Cardiac septum (tissue), 1 donor: ENCODE results near the gene BMP15. TPM values are rescaled to one million over a fixed set of nuclear protein-coding genes. Genes with fewer than 3 reads are reported as not detected.

ENCODE experiments used
- DNase-seq: peaks from one replicate; pipeline ENCODE4 v3.0.0-alpha.2; 2020; ENCODE audit warnings: low spot score
- intact Hi-C: fragments of 100-400 bp; cut with DNase I; formaldehyde crosslinking; loops from one replicate; pipeline ENCODE4 v1.14.0; 2022
- long read RNA-seq: library from polyadenylated mRNA; unstranded; transcript quantifications from one replicate; pipeline ENCODE4 v2.0.0, GENCODE V29; 2021
- total RNA-seq: library from RNA; stranded (reverse); fragmentation: NEBNext Ultra II Directional; extraction: Animal tissue kit (Norgen Biotek cat#: 25700); gene quantifications from one replicate; pipeline ENCODE4 v1.2.1, GENCODE V29; 2021
- donor health status: DM: no; HTN: no; CAD: no.

Gene BMP15
- total RNA-seq, result not detected
- long read RNA-seq, result 0 reads

GRCh38 chrX:50910685-50911176 is at the start of gene BMP15:
Gene BMP15, plus strand, starts transcription at chrX:50910735. Its CDS starts 49 bp downstream, at chrX:50910784.
- intact Hi-C loops, result no loop called here
- DNase-seq, result no peak

GRCh38 chrX:50863471-50863870 is 47.1 kb upstream of the BMP15 start:
- no peak for DNase-seq
- intact Hi-C loops, result no loop called here

GRCh38 chrX:50865311-50865710 is 45.2 kb upstream of the BMP15 start:
- intact Hi-C loops, result no loop called here
- no peak for DNase-seq

- intact Hi-C loops, result no loop called here
- no peak for DNase-seq
Observed at GRCh38 chrX:50871922-50872453, 38.5 kb upstream of the BMP15 start.

GRCh38 chrX:50874876-50875275 is 35.7 kb upstream of the BMP15 start:
- intact Hi-C loops, result no loop called here

GRCh38 chrX:50876551-50876950 is 34.0 kb upstream of the BMP15 start:
- no peak for DNase-seq
- intact Hi-C loops, result no loop called here

More at GRCh38 chrX:50874876-50875275, 35.7 kb upstream of the BMP15 start:
- DNase-seq, result no peak

- intact Hi-C loops, result no loop called here
- DNase-seq, result no peak
Observed at GRCh38 chrX:50877310-50877709, 33.2 kb upstream of the BMP15 start.

- intact Hi-C loops, result no loop called here
- no peak for DNase-seq
Observed at GRCh38 chrX:50881028-50881427, 29.5 kb upstream of the BMP15 start.

GRCh38 chrX:50888884-50889283 is 21.7 kb upstream of the BMP15 start:
- intact Hi-C loops, result no loop called here
- no peak for DNase-seq

- no peak for DNase-seq
- intact Hi-C loops, result no loop called here
Observed at GRCh38 chrX:50889582-50889981, 21.0 kb upstream of the BMP15 start.

GRCh38 chrX:50893047-50893446 is 17.5 kb upstream of the BMP15 start:
- no peak for DNase-seq
- intact Hi-C loops, result no loop called here

- intact Hi-C loops, result no loop called here
- DNase-seq, result no peak
Observed at GRCh38 chrX:50893466-50893865, 17.1 kb upstream of the BMP15 start.

GRCh38 chrX:50905334-50905733 is 5.2 kb upstream of the BMP15 start:
- DNase-seq, result no peak
- intact Hi-C loops, result no loop called here

- DNase-seq, result no peak
- intact Hi-C loops, result no loop called here
Observed at GRCh38 chrX:50913520-50913919, 3.0 kb downstream of the BMP15 start.

GRCh38 chrX:50920132-50920531 is 9.6 kb downstream of the BMP15 start:
- DNase-seq, result no peak
- intact Hi-C loops, result no loop called here

GRCh38 chrX:50927127-50927526 is 16.6 kb downstream of the BMP15 start:
- no peak for DNase-seq
- intact Hi-C loops, result no loop called here

- DNase-seq, result no peak
- intact Hi-C loops, result no loop called here
Observed at GRCh38 chrX:50941638-50942037, 31.1 kb downstream of the BMP15 start.

GRCh38 chrX:50942471-50942870 is 31.9 kb downstream of the BMP15 start:
- no peak for DNase-seq
- intact Hi-C loops, result no loop called here

GRCh38 chrX:50952406-50952805 is 41.9 kb downstream of the BMP15 start:
- no peak for DNase-seq

GRCh38 chrX:50953832-50954231 is 43.3 kb downstream of the BMP15 start:
- no peak for DNase-seq
- intact Hi-C loops, result no loop called here

More at GRCh38 chrX:50952406-50952805, 41.9 kb downstream of the BMP15 start:
- intact Hi-C loops, result no loop called here

- intact Hi-C loops, result no loop called here
- DNase-seq, result no peak
Observed at GRCh38 chrX:50962156-50962555, 51.6 kb downstream of the BMP15 start.

- intact Hi-C loops, result no loop called here
- no peak for DNase-seq
Observed at GRCh38 chrX:50963842-50964241, 53.3 kb downstream of the BMP15 start.
